GM21360 (cell line): ENCODE measurements around the gene PLA2G4D.

ENCODE experiments used
- ATAC-seq: cut with Tn5 transposase; IDR thresholded peaks from one replicate; pipeline ENCODE4 v1.9.1; 2021; ENCODE audit warnings: mild to moderate bottlenecking, moderate library complexity; ENCODE audit not compliant: unreplicated experiment

The PLA2G4D gene

GRCh38 chr15:42128476-42128875, 34.1 kb upstream of the PLA2G4D start:
- ATAC-seq: no peak

- no peak for ATAC-seq
Measured at GRCh38 chr15:42123546-42123945, 29.2 kb upstream of the PLA2G4D start.

GRCh38 chr15:42121682-42122081, 27.3 kb upstream of the PLA2G4D start:
- no peak for ATAC-seq

- no peak for ATAC-seq
Measured at GRCh38 chr15:42121021-42121420, 26.7 kb upstream of the PLA2G4D start.

GRCh38 chr15:42120285-42120684, 25.9 kb upstream of the PLA2G4D start:
- ATAC-seq: no peak

GRCh38 chr15:42119446-42119760, 25.0 kb upstream of the PLA2G4D start:
- ATAC-seq: no peak

GRCh38 chr15:42118650-42119445, 24.5 kb upstream of the PLA2G4D start:
- ATAC-seq: no peak

GRCh38 chr15:42111924-42112323, 17.6 kb upstream of the PLA2G4D start:
- no peak for ATAC-seq

GRCh38 chr15:42110367-42110766, 16.0 kb upstream of the PLA2G4D start:
- no peak for ATAC-seq

GRCh38 chr15:42108806-42109205, 14.4 kb upstream of the PLA2G4D start:
- ATAC-seq: no peak

- no peak for ATAC-seq
Measured at GRCh38 chr15:42108189-42108588, 13.8 kb upstream of the PLA2G4D start.

GRCh38 chr15:42107473-42107872, 13.1 kb upstream of the PLA2G4D start:
- no peak for ATAC-seq

GRCh38 chr15:42106288-42106687, 11.9 kb upstream of the PLA2G4D start:
- no peak for ATAC-seq

GRCh38 chr15:42104095-42104891, 9.9 kb upstream of the PLA2G4D start:
- ATAC-seq: no peak

- ATAC-seq: no peak
Measured at GRCh38 chr15:42102646-42103235, 8.4 kb upstream of the PLA2G4D start.

GRCh38 chr15:42101861-42102260, 7.5 kb upstream of the PLA2G4D start:
- ATAC-seq: no peak

- ATAC-seq: no peak
Measured at GRCh38 chr15:42100021-42100800, 5.8 kb upstream of the PLA2G4D start.

- no peak for ATAC-seq
Measured at GRCh38 chr15:42097018-42097417, 2.7 kb upstream of the PLA2G4D start.

GRCh38 chr15:42093966-42094365, 396 bp downstream of the PLA2G4D start:
- ATAC-seq: no peak

GRCh38 chr15:42092398-42093318, 1.7 kb downstream of the PLA2G4D start:
- ATAC-seq: no peak
